Measurements from ENCODE around the gene NFYA.

The NFYA gene

DNA sequence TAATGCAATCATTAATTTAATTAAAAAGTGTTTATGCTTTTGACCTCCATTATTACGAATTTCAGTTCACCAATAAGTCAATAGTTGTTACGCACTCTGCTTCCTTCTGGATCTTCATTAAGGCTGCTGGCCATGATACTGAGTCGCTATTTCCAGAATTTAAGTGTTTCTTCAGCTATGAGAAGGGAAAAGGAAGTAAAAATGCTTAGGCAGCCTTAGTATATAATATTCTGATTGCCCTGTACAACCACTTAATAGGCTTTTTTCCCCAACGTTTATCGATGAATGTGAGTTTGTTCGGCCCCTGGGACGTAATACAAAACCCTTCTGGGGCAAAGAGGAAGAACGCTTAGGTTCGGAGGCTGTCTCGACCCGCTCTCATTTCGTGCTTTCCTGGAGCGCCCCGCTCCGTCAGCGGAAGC lies 1.3 kb upstream of the NFYA start:
- Mint-ChIP-seq H3K4me1 (peaks cover 42% of the 10 kb centered on the region), H3K27me3 (ENCODE audit: low read depth) (no peaks in the 10 kb centered on the region), H3K27ac (peak overlapping the region; percentile 91 to 98 (median 94)), H3K36me3 (ENCODE audit: low read depth) (peaks cover 14% of the 10 kb centered on the region), H3K9me3 (no peaks in the 10 kb centered on the region), H3K4me3 (peak overlapping the region; percentile 92 to 96 (median 93))
- TF ChIP-seq, protein P1, sequence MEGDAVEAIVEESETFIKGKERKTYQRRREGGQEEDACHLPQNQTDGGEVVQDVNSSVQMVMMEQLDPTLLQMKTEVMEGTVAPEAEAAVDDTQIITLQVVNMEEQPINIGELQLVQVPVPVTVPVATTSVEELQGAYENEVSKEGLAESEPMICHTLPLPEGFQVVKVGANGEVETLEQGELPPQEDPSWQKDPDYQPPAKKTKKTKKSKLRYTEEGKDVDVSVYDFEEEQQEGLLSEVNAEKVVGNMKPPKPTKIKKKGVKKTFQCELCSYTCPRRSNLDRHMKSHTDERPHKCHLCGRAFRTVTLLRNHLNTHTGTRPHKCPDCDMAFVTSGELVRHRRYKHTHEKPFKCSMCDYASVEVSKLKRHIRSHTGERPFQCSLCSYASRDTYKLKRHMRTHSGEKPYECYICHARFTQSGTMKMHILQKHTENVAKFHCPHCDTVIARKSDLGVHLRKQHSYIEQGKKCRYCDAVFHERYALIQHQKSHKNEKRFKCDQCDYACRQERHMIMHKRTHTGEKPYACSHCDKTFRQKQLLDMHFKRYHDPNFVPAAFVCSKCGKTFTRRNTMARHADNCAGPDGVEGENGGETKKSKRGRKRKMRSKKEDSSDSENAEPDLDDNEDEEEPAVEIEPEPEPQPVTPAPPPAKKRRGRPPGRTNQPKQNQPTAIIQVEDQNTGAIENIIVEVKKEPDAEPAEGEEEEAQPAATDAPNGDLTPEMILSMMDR (IDR thresholded peaks at IDR 0.05; ENCODE audit: unreplicated experiment in 3 of 3), result no peak

- no peaks in the 10 kb centered on the region for H3K27me3 Mint-ChIP-seq (ENCODE audit: low read depth)
- H3K4me1 Mint-ChIP-seq, result peaks cover 39% of the 10 kb centered on the region
- peak within 1 kb of the TSS; percentile 91 to 98 (median 94) for H3K27ac Mint-ChIP-seq
- H3K9me3 Mint-ChIP-seq, result no peaks in the 10 kb centered on the region
- TF ChIP-seq, protein P1 (IDR thresholded peaks at IDR 0.05; ENCODE audit: unreplicated experiment in 3 of 3), result no peak
- peaks cover 8% of the 10 kb centered on the region for H3K36me3 Mint-ChIP-seq (ENCODE audit: low read depth)
- H3K4me3 Mint-ChIP-seq, result peak within 1 kb of the TSS; percentile 92 to 96 (median 93)
These were observed 595 bp upstream of the NFYA start, which contains the start of gene OARD1 for GRCh38 chr6:41071923-41072835. OARD1 (minus strand) TSS chr6:41072356; CDS start chr6:41071634, 722 bp downstream.

DNA sequence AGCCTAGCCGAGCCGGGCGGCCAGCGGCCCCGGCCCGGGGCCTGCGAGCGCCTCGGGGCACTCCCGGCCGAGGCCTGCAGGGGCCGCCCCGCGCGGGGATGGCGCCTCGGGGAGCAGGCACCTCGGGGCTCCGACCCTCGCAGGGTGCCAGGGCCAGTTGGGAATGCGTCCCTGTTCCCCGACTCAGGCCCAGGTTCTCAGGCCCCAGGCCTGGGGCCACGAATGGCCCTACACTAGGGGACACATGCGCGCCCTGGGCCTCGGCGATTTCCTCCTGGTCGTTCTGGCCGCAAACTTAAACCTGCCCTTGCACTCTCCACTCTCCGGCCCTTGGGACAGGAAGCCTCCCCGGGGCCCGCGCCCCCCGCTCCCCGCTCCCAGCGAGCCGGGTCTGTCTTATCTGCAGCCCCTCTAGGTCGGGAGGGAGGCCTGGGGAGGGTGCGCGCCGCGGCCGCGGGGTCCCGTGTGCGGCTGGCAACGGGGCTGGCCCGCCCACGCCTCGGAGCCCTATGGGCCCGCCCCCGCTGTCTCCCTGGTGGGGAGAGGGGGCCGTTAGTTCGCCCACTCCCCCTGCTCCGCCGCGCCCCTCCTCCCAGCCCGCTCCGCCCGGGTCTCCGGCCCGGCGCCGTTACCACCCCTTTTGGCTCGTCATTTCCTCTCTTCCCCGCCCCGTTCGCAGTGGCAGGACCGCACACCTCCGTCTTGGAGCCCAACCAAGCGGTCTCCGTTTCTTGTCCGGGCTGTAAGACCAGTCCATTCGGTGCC lies 611 bp downstream of the NFYA start:
- no peaks in the 10 kb centered on the region for H3K36me3 Mint-ChIP-seq (ENCODE audit: low read depth)
- no peaks in the 10 kb centered on the region for H3K9me3 Mint-ChIP-seq
- TF ChIP-seq, protein P1 (IDR thresholded peaks at IDR 0.05; ENCODE audit: unreplicated experiment in 3 of 3), result peak; percentile 40 to 51 (median 47)
- H3K27ac Mint-ChIP-seq, result peak overlapping the region; percentile 91 to 99 (median 98)
- H3K27me3 Mint-ChIP-seq (ENCODE audit: low read depth), result no peaks in the 10 kb centered on the region
- peaks cover 39% of the 10 kb centered on the region for H3K4me1 Mint-ChIP-seq
- peak overlapping the region; percentile 98 for H3K4me3 Mint-ChIP-seq

DNA sequence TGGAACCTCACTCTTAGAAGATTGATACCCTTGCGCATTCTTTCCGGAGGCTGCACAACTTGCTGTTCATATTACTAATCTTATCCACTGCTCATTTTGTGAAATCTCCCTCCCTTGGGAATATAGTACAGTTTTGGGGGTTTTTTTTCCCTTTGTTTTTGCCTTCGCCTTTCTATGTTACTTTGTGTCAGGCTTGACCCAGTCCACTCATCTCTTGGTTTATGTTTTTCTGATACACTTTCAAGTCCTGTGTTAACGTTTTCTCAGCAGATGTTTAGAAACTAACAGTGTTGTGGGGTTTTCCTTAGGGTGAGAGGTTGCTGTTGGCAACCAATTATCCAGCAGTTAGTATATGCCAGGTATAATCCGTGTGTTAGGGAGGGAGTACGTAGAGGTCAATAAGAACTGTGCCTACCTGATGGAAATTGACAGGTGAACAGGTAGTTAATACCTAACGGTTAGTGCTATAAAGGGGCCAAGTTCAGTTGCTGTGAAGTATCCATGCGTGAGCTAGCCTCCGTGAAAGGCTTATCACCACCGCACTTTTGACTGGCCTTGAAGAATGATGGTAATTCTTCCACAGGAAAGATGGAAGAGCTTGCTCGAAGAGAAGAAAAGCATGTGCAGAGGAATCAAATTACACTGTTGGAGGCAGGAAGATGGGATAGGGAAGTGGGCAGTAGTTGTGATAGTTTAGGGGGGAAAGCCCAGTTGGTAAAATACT lies 1.4 kb downstream of the NFYA start:
- TF ChIP-seq, protein P1 (IDR thresholded peaks at IDR 0.05; ENCODE audit: unreplicated experiment in 3 of 3), result no peak
- H3K36me3 Mint-ChIP-seq (ENCODE audit: low read depth), result peaks cover 5% of the 10 kb centered on the region
- H3K4me1 Mint-ChIP-seq, result peaks cover 39% of the 10 kb centered on the region
- H3K27me3 Mint-ChIP-seq (ENCODE audit: low read depth), result no peaks in the 10 kb centered on the region
- peak overlapping the region; percentile 91 to 99 (median 94) for H3K27ac Mint-ChIP-seq
- H3K9me3 Mint-ChIP-seq, result no peaks in the 10 kb centered on the region
- H3K4me3 Mint-ChIP-seq, result peak overlapping the region; percentile 98

DNA sequence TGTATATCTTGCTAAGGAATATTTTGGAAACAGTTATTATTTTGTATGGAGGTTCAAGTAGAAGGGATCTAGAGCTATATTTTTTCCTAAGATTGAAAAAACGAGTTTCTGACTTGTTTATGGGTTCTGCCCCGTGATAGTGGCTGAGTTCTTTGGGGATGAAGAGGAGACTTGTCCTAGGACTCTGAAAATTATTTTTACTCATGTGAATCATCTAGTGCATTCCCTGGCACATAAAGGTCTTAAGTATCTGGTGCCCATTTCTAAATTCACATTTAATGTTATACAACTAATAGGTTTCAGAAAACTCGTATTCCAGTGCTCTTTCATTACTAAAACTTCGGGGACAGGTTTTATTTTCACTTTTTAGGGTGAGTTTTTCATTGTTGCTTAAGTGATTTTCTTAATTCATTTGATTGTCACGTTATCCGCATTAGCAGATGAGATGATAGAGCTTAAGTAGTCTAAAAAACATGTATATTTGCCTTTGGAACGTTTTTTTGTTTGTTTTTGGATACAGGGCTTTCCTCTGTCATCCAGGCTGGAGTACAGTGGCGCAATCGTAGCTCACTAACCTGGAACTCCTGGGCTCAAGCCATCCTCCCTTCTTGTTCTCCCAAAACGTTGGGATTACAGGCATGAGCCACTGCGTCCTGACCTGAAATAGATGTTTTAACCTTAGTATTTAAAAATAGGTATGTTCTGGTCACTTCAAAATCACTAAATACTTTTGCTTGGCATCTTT lies 2.1 kb downstream of the NFYA start:
- TF ChIP-seq, protein P1 (IDR thresholded peaks at IDR 0.05; ENCODE audit: unreplicated experiment in 3 of 3), result no peak
- Mint-ChIP-seq H3K27me3 (ENCODE audit: low read depth) (no peaks in the 10 kb centered on the region), H3K36me3 (ENCODE audit: low read depth) (peaks cover 12% of the 10 kb centered on the region), H3K4me3 (peak overlapping the region; percentile 98), H3K27ac (peak overlapping the region; percentile 91 to 99 (median 94)), H3K4me1 (peaks cover 39% of the 10 kb centered on the region), H3K9me3 (no peaks in the 10 kb centered on the region)

Data from nephron (organoid).